GM19463 (cell line): Measurements from ENCODE around the gene ITGA11.

Experiments used
- ATAC-seq: cut with Tn5 transposase; IDR thresholded peaks from one replicate; pipeline ENCODE4 v1.9.1; 2021; ENCODE audit warnings: mild to moderate bottlenecking, moderate library complexity; ENCODE audit not compliant: unreplicated experiment

The ITGA11 gene, protein sequence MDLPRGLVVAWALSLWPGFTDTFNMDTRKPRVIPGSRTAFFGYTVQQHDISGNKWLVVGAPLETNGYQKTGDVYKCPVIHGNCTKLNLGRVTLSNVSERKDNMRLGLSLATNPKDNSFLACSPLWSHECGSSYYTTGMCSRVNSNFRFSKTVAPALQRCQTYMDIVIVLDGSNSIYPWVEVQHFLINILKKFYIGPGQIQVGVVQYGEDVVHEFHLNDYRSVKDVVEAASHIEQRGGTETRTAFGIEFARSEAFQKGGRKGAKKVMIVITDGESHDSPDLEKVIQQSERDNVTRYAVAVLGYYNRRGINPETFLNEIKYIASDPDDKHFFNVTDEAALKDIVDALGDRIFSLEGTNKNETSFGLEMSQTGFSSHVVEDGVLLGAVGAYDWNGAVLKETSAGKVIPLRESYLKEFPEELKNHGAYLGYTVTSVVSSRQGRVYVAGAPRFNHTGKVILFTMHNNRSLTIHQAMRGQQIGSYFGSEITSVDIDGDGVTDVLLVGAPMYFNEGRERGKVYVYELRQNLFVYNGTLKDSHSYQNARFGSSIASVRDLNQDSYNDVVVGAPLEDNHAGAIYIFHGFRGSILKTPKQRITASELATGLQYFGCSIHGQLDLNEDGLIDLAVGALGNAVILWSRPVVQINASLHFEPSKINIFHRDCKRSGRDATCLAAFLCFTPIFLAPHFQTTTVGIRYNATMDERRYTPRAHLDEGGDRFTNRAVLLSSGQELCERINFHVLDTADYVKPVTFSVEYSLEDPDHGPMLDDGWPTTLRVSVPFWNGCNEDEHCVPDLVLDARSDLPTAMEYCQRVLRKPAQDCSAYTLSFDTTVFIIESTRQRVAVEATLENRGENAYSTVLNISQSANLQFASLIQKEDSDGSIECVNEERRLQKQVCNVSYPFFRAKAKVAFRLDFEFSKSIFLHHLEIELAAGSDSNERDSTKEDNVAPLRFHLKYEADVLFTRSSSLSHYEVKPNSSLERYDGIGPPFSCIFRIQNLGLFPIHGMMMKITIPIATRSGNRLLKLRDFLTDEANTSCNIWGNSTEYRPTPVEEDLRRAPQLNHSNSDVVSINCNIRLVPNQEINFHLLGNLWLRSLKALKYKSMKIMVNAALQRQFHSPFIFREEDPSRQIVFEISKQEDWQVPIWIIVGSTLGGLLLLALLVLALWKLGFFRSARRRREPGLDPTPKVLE

DNA sequence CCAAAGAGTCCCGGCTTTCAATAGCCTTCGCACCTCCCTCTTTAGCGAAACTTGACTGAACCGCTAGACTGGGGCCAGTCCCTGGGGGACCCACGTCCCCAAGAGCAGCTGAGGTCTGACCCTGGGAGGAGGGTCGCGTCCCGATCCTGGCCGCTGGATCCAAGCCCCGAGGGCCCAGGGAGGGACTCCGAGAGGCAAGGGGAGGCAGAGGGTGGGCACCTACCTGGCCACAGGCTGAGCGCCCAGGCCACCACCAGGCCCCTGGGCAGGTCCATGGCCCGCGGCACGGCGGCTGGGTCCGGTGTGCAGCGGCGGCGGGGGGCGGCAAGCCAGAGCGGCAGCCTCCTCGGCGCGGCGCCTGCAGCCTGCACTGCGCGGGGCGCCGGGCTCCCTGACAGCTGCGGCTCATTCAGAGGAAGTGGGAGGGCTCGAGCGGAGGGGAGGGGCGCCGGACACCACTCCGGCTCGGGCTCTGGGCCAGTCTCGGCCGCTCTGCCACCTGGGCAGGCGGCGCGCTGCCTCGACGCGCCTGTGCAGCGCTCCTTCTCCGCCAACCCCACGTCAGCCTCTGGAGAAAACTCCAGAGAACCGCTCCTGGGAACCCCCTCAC, at the start of gene ITGA11:
ITGA11 (minus strand) TSS at position 372 of the 610 bp plus-strand sequence; CDS start at position 275, 97 bp downstream.
- ATAC-seq: peak; percentile 76

DNA sequence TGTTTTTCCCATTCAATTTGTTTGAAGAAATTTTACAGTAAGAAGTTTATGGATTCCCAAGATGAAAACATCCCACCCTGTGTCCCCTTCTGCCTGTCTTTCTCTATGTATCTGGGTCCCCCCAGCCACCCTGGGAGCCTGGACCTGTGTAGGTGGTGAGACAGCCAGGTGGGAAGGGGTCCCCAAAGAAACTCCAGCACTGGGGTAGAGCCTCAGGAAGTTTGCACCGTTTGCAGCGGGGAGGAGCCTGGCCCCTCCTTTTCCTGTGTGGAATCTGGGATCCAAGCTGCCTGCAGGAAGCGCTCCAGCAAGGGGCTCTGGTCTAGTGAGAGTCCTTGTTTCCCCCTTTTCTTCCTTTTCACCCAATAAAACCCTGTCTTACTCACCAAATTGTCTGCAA, 49.4 kb upstream of the ITGA11 start:
- ATAC-seq: no peak

DNA sequence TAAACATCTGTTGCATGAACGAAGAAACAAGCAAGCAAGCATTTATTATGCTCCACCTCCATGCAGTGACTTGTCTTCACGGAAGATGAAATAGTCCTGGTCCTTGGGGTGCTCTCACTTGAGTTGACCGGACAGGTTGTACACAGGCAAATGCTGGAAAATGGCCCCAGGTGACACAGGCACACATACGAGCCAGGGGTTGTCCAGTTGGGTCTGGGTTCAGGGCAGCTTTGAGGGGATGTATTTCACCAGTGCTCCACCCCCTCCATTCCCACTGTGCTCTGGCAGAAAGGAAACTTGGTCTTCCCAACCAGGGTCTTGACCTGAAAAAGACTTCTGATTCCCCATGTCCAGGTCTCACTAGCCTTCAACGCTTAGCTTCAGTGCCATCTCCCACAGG, 48.3 kb upstream of the ITGA11 start:
- no peak for ATAC-seq

DNA sequence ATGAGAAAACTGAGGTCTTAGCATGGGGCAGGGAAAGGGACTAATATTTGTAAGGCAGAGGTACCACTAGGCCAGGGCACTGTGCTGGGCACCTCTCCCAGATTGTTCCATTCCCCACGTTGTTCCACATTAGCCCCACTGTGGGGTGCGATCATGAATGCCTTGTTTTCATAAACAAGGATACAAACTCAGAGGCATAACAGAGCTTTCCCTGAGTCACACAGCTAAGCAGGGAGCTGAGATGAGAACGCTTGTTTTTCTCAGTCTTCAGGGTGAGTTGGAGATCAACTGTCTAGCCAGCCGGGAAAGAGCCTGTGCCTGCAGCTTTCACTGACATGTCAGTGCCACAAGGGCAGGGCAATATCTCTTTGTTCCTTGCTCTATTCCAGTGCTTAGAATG, 47.9 kb upstream of the ITGA11 start:
- ATAC-seq: no peak

DNA sequence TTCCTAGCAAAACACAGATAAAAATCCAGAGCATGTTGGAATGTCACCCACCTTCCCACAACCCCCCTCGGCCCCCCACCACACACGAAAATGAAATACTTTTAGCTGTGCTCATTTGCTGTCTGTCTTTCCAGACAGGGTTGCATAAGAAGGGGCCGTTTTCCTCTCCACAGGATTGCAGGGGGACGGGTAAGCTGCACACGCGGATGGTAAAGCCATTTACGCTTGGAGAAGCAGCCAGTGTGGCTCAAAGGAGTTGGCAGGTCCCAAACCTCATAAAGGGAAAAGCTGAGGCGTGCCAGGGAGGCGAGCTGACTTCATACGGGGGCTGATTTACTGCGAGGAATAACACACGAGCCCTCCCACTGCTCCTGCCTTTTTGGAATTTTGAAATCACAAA, 47.4 kb upstream of the ITGA11 start:
- ATAC-seq: no peak

DNA sequence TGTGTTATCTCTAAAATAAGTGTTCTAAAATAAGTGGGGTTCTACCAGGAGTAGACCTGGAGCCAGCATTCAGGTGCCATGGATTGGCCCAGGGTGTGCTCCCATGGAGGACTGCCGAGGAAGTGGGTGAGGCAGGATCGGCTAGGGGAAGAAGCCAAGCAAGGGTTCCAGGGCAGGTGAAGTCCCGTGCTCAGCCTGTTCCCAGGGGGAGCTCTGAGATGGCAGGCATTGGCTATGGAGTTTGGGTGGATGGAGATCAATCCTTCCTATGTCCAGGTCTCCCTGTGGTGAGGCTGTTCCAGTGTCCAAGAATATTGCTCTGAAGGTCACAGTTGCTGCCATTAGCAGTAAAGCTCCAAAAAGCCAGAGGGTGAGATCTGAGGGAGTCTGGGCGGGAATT, 46.9 kb upstream of the ITGA11 start:
- ATAC-seq: no peak

DNA sequence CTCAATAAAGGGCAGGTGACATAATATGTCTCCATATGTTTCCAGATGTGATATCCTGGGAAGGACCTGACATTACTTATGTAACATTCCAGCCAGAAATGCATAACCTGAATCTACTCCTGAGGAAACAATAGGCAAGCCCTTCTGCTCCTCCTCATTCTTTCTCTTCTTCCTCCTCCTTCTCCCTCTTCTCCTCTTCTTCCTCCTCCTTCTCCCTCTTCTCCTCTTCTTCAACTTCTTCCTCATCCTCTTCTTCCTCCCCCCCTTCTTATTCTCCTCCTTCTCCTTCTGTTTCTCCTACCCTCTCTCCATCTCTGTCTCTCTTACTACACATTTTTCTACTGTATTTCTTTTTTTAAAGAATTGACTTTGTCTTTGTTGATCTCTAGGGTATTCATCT, 43.5 kb upstream of the ITGA11 start:
- no peak for ATAC-seq

DNA sequence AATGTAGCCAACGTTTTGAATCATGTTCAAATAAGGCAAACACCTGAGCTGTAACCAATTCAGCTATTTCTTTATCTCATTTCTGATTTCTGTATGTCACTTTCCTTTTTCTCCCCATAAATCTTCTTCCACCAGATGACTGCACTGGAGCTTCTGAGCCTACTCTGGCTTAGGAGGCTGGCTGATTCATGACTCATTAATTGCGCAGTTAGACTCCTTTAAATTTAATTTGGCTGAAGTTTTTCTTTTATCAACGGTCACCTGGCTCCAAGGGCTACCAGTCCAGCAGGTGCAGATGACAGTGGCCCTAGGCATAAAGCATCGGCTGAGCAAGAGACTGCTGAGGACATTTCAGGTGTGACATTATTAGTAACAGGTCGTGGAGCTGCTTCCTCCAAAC, 39.6 kb upstream of the ITGA11 start:
- no peak for ATAC-seq

DNA sequence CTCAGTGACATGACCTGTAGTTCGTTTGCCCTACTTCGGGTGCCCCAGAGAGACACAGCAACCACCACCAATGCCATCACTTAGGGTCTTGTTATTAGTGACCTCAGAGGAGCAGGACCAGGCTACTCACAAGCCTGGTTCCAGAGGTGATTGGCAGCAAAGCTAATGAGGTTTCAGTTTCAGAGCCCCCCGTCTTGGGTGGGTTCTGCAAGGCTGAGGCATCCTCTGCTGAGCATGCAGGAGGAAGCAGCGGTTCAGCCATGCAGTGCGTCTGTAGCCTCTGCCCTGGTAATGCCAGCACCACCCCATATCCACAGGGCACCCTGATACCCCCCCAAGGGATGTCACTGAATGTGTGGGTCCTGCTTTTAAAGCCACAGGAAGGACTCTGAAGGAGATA, 39.0 kb upstream of the ITGA11 start:
- no peak for ATAC-seq

DNA sequence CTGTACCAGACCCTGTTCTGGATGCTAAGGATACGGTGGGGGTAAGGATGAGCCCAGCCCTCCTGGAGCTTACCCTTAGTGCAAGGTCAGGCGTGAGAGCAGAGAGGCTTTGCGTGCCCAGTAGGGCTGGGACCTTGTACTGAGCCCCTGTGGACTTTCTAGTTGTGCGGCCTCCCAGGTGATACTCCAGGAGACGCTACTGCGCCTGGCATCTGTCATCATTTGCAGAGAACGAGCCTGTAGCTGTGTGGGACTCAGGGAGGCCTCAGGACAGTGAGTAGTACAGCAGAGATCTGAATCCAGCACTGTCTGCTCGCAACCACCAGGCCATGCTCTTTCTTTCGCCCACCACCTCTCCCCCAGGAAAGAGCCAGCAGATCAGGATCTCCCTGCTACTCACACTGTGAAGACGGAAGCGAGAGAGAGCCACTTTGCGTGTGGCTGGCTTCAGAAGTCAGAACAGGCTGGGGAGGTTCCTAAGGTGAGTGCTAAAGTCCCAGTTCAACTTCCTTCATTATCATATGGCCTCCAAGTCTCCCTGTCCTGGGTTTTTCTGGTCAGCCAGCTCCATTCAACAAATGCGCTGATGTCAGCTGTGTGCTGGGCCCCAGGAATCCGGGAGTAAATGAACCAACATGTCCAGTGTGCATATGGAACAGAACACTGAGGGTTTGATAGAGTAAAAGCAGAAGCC, 38.2 kb upstream of the ITGA11 start:
- no peak for ATAC-seq

DNA sequence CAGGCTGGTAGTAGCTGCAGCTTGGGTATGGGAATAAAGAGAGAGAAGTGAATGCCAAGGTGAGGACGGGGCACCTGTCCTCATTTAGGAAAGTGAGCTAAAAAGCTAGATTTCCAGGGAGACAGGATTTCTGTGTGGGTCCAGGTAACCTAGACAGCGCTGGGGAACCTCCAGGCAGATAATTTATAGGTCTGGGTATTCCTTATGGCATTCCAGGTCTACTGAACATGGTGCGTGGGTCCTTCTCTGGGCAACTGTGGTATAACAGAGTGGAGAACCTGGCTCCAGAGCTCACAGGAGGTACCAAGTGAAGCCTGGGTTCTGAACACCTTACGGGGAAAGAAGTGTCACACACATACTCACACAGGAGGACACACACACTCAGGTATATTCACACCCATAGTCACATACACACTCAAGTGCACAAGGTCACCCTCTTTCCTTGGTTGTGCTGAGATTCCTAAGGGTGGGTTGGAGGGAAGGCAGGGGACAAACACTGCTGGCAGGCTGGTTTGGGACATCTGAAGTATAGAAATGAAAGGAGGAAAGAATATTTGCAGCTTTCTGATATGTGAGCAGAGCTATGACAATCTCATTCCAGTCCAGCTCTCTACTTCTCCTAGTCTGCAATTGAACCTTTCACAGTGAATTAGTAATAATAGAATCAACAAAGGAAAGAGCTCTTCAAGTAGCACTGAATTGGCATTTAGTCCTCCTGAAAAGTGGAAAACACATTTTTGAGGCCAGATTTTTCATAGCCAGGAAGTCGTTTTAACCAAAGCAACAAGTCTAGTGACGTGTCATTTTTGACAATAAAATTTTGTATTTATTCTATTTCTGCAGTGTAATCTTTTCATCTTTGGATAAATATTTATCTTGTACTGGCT, 37.4 kb upstream of the ITGA11 start:
- ATAC-seq: no peak

DNA sequence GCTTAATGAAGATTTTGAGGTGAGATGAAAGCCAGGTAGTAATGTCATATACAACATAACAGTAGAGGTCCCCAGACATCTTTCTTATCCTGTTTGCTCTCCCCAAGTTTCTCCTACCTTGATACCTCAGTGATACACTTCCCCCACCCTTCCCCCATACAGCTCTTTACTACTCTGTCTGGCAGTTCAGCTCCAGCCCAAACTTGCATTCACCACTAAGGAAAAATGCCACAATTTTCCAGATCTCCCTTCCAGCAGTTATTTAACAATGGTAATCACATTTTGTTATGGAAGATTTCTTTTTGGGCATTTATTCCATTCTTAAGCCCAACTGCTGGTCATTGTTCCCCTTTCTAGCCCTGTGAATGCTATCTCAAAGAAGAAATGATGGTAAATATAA, 34.9 kb upstream of the ITGA11 start:
- no peak for ATAC-seq

DNA sequence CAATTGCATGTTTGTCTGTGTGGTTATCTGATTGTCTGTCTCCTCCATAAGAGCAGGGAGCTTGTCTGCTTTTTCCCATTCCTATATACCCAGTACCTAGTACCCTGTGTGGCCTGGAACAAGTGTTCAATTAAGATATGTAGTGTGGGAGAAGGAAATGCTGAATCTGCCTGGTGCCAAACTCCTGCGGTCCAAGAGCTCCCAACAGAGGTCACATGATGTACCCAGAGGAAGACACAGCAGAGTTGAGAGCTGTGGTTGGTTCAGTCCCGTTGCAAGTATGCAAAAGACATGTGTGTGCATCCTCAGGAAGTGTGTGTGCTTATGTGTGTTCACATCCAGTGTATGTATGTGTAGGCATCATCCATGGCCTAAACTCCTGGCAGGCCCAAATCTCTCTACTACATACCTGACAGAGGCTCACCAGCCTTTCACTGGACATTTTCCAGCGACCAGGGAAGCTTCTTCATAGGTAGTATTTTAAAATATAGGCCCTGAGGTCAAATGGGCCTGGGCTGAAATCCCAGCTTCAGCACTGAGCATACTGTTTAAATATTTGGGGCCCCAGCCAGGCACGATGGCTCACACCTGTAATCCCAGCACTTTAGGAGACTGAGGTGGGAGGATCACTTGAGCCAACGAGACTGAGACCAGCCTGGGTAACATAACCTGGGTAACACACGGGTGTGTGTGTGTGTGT, 34.0 kb upstream of the ITGA11 start:
- ATAC-seq: no peak

DNA sequence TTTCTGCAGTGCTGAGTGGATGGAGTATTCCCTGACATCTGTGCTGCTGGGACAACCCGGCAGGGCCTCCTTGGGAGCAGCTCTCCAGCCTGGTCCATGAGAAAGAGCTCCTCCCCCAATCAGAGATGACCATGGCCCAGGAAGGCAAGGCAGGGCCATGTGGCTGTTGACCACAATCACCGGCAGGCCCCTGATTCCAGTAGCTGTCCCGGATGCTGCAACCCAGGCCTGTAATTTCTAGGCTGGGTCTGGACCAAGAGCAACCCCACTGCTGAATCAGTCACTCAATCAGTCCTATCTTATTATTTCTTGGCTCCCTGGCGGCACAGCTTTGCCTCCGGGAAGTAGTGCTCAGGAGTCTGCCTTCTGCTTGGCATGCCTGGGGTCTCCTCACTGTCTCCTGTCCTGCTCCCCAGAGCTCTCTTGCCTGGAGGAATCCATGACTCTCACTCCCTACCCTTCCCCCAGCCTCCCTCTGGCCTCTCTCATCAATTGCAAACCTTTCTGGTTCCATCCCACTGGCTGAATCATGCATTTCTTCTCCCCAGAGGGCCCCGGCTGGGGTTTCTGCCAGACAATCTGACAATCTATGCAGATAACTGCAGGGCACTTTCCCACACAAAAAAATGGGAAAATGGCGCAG, 32.6 kb upstream of the ITGA11 start:
- no peak for ATAC-seq

DNA sequence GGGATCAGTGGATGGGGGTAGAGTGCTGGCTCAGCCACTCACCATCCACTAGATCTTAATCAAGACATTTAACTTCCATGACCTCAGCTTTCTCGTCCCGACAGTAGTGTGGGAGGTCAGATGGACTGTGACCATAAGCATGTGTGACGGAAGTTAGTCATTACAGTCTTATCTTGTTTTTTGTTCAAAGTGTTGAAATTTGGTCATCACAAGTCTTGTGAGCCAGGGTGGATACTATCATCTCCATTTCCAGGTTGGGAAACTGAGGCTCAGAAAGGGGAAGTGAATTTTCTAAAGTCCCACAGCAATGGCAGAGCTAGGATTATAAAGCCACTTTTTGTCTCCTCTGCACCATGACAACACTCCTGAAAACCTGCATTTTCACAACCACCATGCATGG, 32.0 kb upstream of the ITGA11 start:
- ATAC-seq: no peak

DNA sequence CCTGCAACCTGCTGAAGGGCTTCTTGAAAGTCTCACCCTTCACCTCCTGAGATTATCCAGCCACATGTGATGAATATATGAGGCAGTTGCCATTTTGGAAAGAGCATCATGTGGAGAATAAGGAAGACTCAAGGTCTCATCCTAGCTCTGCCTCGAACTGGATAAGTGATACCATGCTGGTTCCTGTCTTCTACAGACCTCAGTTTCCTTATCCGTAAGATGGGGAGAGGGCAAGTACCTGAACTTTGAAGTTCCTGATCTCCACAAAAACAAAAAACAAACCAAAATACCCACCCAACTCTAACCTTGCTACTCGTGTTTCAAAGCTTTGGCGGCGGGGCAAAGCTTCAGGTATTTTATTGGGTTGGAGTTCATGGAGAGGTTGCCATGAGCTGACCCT, 31.5 kb upstream of the ITGA11 start:
- no peak for ATAC-seq

DNA sequence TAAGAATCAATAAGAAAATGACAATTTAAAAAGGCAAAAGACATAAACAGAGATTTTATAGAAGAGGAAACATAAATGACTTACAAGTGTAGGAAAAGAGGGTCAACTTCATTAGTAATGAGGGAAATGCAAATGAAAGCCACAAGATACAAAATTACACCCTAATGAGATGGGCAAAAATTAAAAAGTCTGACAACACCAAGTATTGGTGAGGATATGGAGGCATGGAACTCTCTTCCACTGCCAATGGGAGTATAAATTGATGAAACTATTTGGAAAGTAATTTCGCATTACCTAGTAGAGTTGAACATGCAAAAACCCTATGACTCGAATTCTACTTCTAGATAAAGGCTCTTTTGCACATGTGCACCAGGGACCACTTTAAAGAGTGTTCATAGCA, 28.2 kb upstream of the ITGA11 start:
- no peak for ATAC-seq

DNA sequence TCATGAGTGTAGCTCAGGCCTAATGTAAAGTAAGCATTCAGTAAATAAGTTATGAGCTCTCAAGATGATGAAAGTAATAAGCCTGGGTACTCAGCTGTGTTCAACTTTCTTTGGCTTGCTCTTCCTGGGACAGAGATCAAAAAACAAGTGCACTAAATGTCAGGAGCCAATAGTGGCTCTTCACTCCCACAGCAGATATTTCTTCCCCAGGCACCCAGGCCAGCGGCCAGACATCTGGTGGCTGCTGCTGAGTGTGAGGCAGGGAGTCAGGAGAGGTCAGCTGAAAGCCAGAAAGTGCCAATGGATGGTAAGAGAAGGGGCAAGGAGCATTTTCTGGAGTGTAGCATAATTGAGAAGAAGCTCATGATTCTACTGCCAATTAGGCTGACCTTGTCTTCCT, 18.2 kb upstream of the ITGA11 start:
- ATAC-seq: no peak
